ENCODE measurements around the gene HECW1.

Gene HECW1

GRCh38 chr7:43439631-43440401 lies 327.4 kb downstream of the HECW1 start:
- Mint-ChIP-seq H3K27ac (no peak overlapping the region), H3K27me3 (peaks cover 7% of the 10 kb centered on the region), H3K36me3 (no peaks in the 10 kb centered on the region), H3K4me3 (no peak overlapping the region), H3K9me3 (no peaks in the 10 kb centered on the region), H3K4me1 (no peaks in the 10 kb centered on the region)
- peak; percentile 38 for ATAC-seq (ENCODE audit: low read depth)
- DNase-seq (ENCODE audit: low spot score in 2 of 2) = peak; percentile 16 to 19

GRCh38 chr7:43441231-43442130 lies 329.0 kb downstream of the HECW1 start:
- no peak for DNase-seq (ENCODE audit: low spot score in 2 of 2)
- H3K27me3 Mint-ChIP-seq = peaks cover 6% of the 10 kb centered on the region
- no peaks in the 10 kb centered on the region for H3K9me3 Mint-ChIP-seq
- no peaks in the 10 kb centered on the region for H3K36me3 Mint-ChIP-seq
- no peak overlapping the region for H3K27ac Mint-ChIP-seq
- no peak overlapping the region for H3K4me3 Mint-ChIP-seq
- ATAC-seq (ENCODE audit: low read depth) = no peak
- H3K4me1 Mint-ChIP-seq = no peaks in the 10 kb centered on the region

GRCh38 chr7:43443381-43443780 lies 330.9 kb downstream of the HECW1 start:
- Mint-ChIP-seq H3K9me3 (no peaks in the 10 kb centered on the region), H3K36me3 (no peaks in the 10 kb centered on the region), H3K27ac (no peak overlapping the region), H3K4me1 (no peaks in the 10 kb centered on the region), H3K4me3 (no peak overlapping the region), H3K27me3 (peaks cover 6% of the 10 kb centered on the region)
- DNase-seq (ENCODE audit: low spot score in 2 of 2) = no peak
- no peak for ATAC-seq (ENCODE audit: low read depth)

GRCh38 chr7:43444711-43445578 lies 332.5 kb downstream of the HECW1 start:
- H3K9me3 Mint-ChIP-seq = no peaks in the 10 kb centered on the region
- no peaks in the 10 kb centered on the region for H3K4me1 Mint-ChIP-seq
- peaks cover 7% of the 10 kb centered on the region for H3K27me3 Mint-ChIP-seq
- DNase-seq (ENCODE audit: low spot score in 2 of 2) (no peak), ATAC-seq (ENCODE audit: low read depth) (no peak)
- no peak overlapping the region for H3K4me3 Mint-ChIP-seq
- no peaks in the 10 kb centered on the region for H3K36me3 Mint-ChIP-seq
- no peak overlapping the region for H3K27ac Mint-ChIP-seq

GRCh38 chr7:43449577-43449976 lies 337.1 kb downstream of the HECW1 start:
- no peak overlapping the region for H3K4me3 Mint-ChIP-seq
- no peaks in the 10 kb centered on the region for H3K4me1 Mint-ChIP-seq
- H3K27ac Mint-ChIP-seq = no peak overlapping the region
- no peaks in the 10 kb centered on the region for H3K36me3 Mint-ChIP-seq
- H3K9me3 Mint-ChIP-seq = no peaks in the 10 kb centered on the region
- DNase-seq (ENCODE audit: low spot score in 2 of 2) (no peak), ATAC-seq (ENCODE audit: low read depth) (no peak)
- peaks cover 6% of the 10 kb centered on the region for H3K27me3 Mint-ChIP-seq

- no peak for DNase-seq (ENCODE audit: low spot score in 2 of 2)
- Mint-ChIP-seq H3K27ac (no peak overlapping the region), H3K4me3 (no peak overlapping the region), H3K36me3 (no peaks in the 10 kb centered on the region), H3K4me1 (peaks cover 4% of the 10 kb centered on the region), H3K27me3 (peaks cover 7% of the 10 kb centered on the region), H3K9me3 (no peaks in the 10 kb centered on the region)
- no peak for ATAC-seq (ENCODE audit: low read depth)
Observed at GRCh38 chr7:43450894-43451293, 338.4 kb downstream of the HECW1 start.

- peaks cover 5% of the 10 kb centered on the region for H3K27me3 Mint-ChIP-seq
- no peak overlapping the region for H3K4me3 Mint-ChIP-seq
- H3K36me3 Mint-ChIP-seq = no peaks in the 10 kb centered on the region
- H3K27ac Mint-ChIP-seq = no peak overlapping the region
- ATAC-seq (ENCODE audit: low read depth) (peak; percentile 75), DNase-seq (ENCODE audit: low spot score in 2 of 2) (peak in 1 of 2 donors; percentile 10)
- peaks cover 4% of the 10 kb centered on the region for H3K4me1 Mint-ChIP-seq
- no peaks in the 10 kb centered on the region for H3K9me3 Mint-ChIP-seq
Observed at GRCh38 chr7:43454936-43455518, 342.6 kb downstream of the HECW1 start.

- no peaks in the 10 kb centered on the region for H3K9me3 Mint-ChIP-seq
- H3K27me3 Mint-ChIP-seq = peaks cover 5% of the 10 kb centered on the region
- H3K4me1 Mint-ChIP-seq = peaks cover 4% of the 10 kb centered on the region
- no peaks in the 10 kb centered on the region for H3K36me3 Mint-ChIP-seq
- H3K4me3 Mint-ChIP-seq = no peak overlapping the region
- DNase-seq (ENCODE audit: low spot score in 2 of 2) (no peak), ATAC-seq (ENCODE audit: low read depth) (no peak)
- no peak overlapping the region for H3K27ac Mint-ChIP-seq
Observed at GRCh38 chr7:43456200-43456599, 343.8 kb downstream of the HECW1 start.

- Mint-ChIP-seq H3K4me1 (peaks cover 4% of the 10 kb centered on the region), H3K4me3 (no peak overlapping the region), H3K9me3 (no peaks in the 10 kb centered on the region), H3K27ac (no peak overlapping the region), H3K36me3 (no peaks in the 10 kb centered on the region), H3K27me3 (peaks cover 5% of the 10 kb centered on the region)
- DNase-seq (ENCODE audit: low spot score in 2 of 2) (no peak), ATAC-seq (ENCODE audit: low read depth) (no peak)
Observed at GRCh38 chr7:43458330-43459018, 346.0 kb downstream of the HECW1 start.

- Mint-ChIP-seq H3K4me3 (no peak overlapping the region), H3K36me3 (no peaks in the 10 kb centered on the region), H3K9me3 (no peaks in the 10 kb centered on the region), H3K27ac (no peak overlapping the region), H3K4me1 (peaks cover 4% of the 10 kb centered on the region), H3K27me3 (peaks cover 7% of the 10 kb centered on the region)
- DNase-seq (ENCODE audit: low spot score in 2 of 2) (no peak), ATAC-seq (ENCODE audit: low read depth) (no peak)
Observed at GRCh38 chr7:43459019-43459337, 346.5 kb downstream of the HECW1 start.

GRCh38 chr7:43460733-43461348 lies 348.4 kb downstream of the HECW1 start:
- Mint-ChIP-seq H3K4me3 (no peak overlapping the region), H3K36me3 (no peaks in the 10 kb centered on the region), H3K4me1 (no peaks in the 10 kb centered on the region), H3K27me3 (peaks cover 7% of the 10 kb centered on the region), H3K27ac (no peak overlapping the region), H3K9me3 (no peaks in the 10 kb centered on the region)
- DNase-seq (ENCODE audit: low spot score in 2 of 2) (no peak), ATAC-seq (ENCODE audit: low read depth) (no peak)

- Mint-ChIP-seq H3K27me3 (peaks cover 7% of the 10 kb centered on the region), H3K27ac (no peak overlapping the region), H3K36me3 (no peaks in the 10 kb centered on the region), H3K4me3 (no peak overlapping the region), H3K9me3 (no peaks in the 10 kb centered on the region), H3K4me1 (no peaks in the 10 kb centered on the region)
- DNase-seq (ENCODE audit: low spot score in 2 of 2) (no peak), ATAC-seq (ENCODE audit: low read depth) (no peak)
Observed at GRCh38 chr7:43461349-43462024, 349.0 kb downstream of the HECW1 start.

Data from memory B cell (primary cell).